Esophagus squamous epithelium (tissue), 5 donors: ENCODE results near the gene SETBP1. TPM values are rescaled to one million over a fixed set of nuclear protein-coding genes. Genes with fewer than 3 reads are reported as not detected.

Source experiments
- DNase-seq: peaks from one replicate; lab custom pipeline; 2025; lab: John Stamatoyannopoulos, UW
- H3K27ac ChIP-seq, 4 donors: fragments of 200-600 bp; sonication (generic); one replicate each; pipeline ENCODE4 v1.5.1; 2016 to 2019; ENCODE audit warnings: mild to moderate bottlenecking in 1 of 4
- H3K27me3 ChIP-seq, 4 donors: fragments of 200-600 bp; sonication (generic); 1 replicate in 3 of 4; 2 replicates in 1 of 4; pipeline versions ENCODE4 v1.5.1 to v1.6.0; 2017 to 2021; ENCODE audit warnings: antibody characterized with exemption in 1 of 4
- H3K36me3 ChIP-seq, 3 donors: fragments of 200-600 bp; sonication (generic); one replicate each; pipeline ENCODE4 v1.5.1; 2016 to 2019
- H3K4me1 ChIP-seq, 3 donors: fragments of 200-600 bp; sonication (generic); one replicate each; pipeline ENCODE4 v1.5.1; 2017 to 2019
- H3K4me3 ChIP-seq, 4 donors: fragments of 200-600 bp; sonication (generic); 1 replicate in 3 of 4; 2 replicates in 1 of 4; pipeline ENCODE4 v1.5.1; 2016 to 2019; ENCODE audit warnings: mild to moderate bottlenecking in 2 of 4, moderate library complexity in 1 of 4
- H3K9me3 ChIP-seq, 3 donors: fragments of 200-600 bp; sonication (generic); one replicate each; pipeline ENCODE4 v1.5.1; 2016 to 2019
- POLR2A ChIP-seq, 4 donors: fragments of 450-650 bp; IDR thresholded peaks; one replicate each; pipeline ENCODE4 v1.6.1; 2017; ENCODE audit warnings: antibody characterized with exemption in 4 of 4, mild to moderate bottlenecking in 4 of 4, moderate library complexity in 3 of 4
- WGBS, 2 donors: methylation state at CpG; one replicate each; pipeline ENCODE4 v1.1.5; 2018; 5-methylcytosine and 5-hydroxymethylcytosine counted together
- intact Hi-C: fragments of 100-400 bp; cut with DNase I; formaldehyde crosslinking; loops from one replicate; pipeline ENCODE4 v1.15.0; 2022
- total RNA-seq, 4 donors: library from RNA; depleted of rRNA; stranded (reverse); fragments of >200 nt; gene quantifications; one replicate each; pipeline ENCODE4 v1.1.0, GENCODE V29; 2016
- TF ChIP-seq, protein P1 (sequence below), 6 experiments: fragments of 450-650 bp in 4 of 6; fragments of 200-600 bp in 2 of 6; sonication (generic) in 2 of 6; IDR thresholded peaks; one replicate each; pipeline ENCODE4 v1.5.1; 2016 to 2019; ENCODE audit warnings: antibody characterized with exemption in 6 of 6, mild to moderate bottlenecking in 4 of 6, moderate library complexity in 4 of 6
- donor health status: DM: yes; HTN: yes; CAD: no.

SETBP1 gene
- total RNA-seq, 4 donors from 2014 or later: 2.6 to 18.5 (median 6.4) TPM

DNA sequence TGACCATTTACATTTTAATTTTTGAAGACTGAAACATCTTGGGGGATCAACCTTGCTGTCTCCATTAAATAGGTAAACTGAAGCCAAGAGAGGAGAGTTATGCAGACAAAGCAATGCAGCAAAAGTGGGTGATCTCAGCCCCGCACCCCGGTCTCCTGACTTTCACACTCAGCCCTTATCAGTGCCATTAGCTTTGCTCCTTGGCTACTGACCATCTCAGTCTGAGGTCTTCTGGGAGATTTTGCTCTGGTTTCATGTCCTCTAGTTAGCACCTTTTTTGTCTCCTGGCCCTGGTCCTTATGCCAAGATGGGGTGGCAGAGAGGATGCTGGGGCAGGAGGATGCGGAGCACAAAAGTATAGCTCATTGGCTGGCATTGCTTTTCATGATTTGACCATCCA is 61.4 kb downstream of the SETBP1 start:
- TF ChIP-seq POLR2A (IDR thresholded peaks at IDR 0.05): no peak
- TF ChIP-seq, protein P1, sequence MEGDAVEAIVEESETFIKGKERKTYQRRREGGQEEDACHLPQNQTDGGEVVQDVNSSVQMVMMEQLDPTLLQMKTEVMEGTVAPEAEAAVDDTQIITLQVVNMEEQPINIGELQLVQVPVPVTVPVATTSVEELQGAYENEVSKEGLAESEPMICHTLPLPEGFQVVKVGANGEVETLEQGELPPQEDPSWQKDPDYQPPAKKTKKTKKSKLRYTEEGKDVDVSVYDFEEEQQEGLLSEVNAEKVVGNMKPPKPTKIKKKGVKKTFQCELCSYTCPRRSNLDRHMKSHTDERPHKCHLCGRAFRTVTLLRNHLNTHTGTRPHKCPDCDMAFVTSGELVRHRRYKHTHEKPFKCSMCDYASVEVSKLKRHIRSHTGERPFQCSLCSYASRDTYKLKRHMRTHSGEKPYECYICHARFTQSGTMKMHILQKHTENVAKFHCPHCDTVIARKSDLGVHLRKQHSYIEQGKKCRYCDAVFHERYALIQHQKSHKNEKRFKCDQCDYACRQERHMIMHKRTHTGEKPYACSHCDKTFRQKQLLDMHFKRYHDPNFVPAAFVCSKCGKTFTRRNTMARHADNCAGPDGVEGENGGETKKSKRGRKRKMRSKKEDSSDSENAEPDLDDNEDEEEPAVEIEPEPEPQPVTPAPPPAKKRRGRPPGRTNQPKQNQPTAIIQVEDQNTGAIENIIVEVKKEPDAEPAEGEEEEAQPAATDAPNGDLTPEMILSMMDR (IDR thresholded peaks at IDR 0.05): no peak
- DNase-seq: no peak
- Histone ChIP-seq H3K4me1 (peaks cover 0 to 40% (median 22%) of the 10 kb centered on the region in 3 donors), H3K27ac (peak overlapping the region in 3 of 4 donors; percentile 53 to 77 (median 57)), H3K36me3 (no peaks in the 10 kb centered on the region), H3K9me3 (no peaks in the 10 kb centered on the region), H3K4me3 (no peak overlapping the region), H3K27me3 (no peaks in the 10 kb centered on the region)
- intact Hi-C loops: no loop called here
- WGBS, 2 donors: 86 to 97% methylated on average over 2 of the region's 3 CpGs

DNA sequence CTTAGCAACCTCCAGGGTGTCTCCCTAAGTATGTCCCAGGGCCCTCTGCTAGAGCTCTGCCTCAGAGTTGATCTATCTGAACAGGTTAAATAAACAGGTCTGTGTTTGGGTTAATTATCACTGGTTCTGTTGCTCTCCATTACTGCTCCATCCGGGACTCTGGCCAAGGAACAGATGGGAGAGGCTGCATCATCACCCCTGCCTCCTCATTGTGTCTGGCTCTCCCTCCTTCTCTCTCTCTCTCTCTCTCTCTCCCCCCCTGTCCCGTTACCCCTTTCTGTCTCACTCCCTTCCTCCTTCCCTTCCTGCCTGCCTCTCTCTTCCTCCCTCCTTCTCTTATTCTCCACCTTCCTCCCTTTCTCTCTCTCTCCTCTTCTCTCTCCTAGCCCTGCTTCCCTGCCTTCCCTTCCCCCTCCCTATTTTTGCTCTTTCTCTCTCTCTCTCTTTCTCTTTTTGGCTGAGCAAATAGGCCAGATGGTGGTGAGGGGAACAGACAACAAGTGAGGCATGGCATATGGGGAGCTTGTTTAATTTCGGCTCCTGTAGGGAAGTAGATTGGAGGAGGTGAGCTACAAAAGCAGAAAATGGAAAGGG is 62.1 kb downstream of the SETBP1 start:
- WGBS, 2 donors: 47 to 48% methylated on average over 3 of the region's 3 CpGs
- no peaks in the 10 kb centered on the region for H3K9me3 ChIP-seq
- peaks cover 0 to 43% (median 17%) of the 10 kb centered on the region in 3 donors for H3K4me1 ChIP-seq
- no peak for DNase-seq
- H3K36me3 ChIP-seq: no peaks in the 10 kb centered on the region
- peak overlapping the region in 3 of 4 donors; percentile 53 to 77 (median 57) for H3K27ac ChIP-seq
- H3K27me3 ChIP-seq: no peaks in the 10 kb centered on the region
- H3K4me3 ChIP-seq: no peak overlapping the region
- intact Hi-C loops: no loop called here
- TF ChIP-seq, protein P1 (IDR thresholded peaks at IDR 0.05): no peak
- TF ChIP-seq POLR2A (IDR thresholded peaks at IDR 0.05): no peak

DNA sequence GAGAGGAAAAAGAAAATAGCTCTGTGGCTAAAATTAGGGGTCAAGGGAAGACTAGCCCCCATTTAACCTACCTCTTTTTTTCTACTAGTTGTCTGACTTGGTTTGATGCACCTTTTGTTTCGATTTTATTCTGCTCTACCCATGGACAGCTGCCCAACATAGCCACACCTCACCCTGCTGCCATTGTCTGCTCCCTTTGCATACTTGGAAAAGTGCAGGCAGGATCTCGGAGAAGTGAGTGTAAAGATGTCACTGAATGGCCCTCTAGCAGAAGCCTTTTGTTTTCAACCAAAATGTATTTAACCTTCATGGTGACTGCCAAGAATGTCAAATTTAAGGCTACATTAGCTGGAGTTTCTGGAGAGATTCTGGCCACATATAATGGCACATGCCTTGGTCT is 62.9 kb downstream of the SETBP1 start:
- DNase-seq: no peak
- peaks cover 0 to 45% (median 17%) of the 10 kb centered on the region in 3 donors for H3K4me1 ChIP-seq
- no peaks in the 10 kb centered on the region for H3K9me3 ChIP-seq
- no peaks in the 10 kb centered on the region for H3K36me3 ChIP-seq
- 35 to 67% methylated on average over 2 of the region's 2 CpGs for WGBS, 2 donors
- peak overlapping the region in 3 of 4 donors; percentile 24 to 57 (median 53) for H3K27ac ChIP-seq
- no peak overlapping the region for H3K4me3 ChIP-seq
- intact Hi-C loops: no loop called here
- TF ChIP-seq, protein P1 (IDR thresholded peaks at IDR 0.05): no peak
- TF ChIP-seq POLR2A (IDR thresholded peaks at IDR 0.05): no peak
- no peaks in the 10 kb centered on the region for H3K27me3 ChIP-seq

DNA sequence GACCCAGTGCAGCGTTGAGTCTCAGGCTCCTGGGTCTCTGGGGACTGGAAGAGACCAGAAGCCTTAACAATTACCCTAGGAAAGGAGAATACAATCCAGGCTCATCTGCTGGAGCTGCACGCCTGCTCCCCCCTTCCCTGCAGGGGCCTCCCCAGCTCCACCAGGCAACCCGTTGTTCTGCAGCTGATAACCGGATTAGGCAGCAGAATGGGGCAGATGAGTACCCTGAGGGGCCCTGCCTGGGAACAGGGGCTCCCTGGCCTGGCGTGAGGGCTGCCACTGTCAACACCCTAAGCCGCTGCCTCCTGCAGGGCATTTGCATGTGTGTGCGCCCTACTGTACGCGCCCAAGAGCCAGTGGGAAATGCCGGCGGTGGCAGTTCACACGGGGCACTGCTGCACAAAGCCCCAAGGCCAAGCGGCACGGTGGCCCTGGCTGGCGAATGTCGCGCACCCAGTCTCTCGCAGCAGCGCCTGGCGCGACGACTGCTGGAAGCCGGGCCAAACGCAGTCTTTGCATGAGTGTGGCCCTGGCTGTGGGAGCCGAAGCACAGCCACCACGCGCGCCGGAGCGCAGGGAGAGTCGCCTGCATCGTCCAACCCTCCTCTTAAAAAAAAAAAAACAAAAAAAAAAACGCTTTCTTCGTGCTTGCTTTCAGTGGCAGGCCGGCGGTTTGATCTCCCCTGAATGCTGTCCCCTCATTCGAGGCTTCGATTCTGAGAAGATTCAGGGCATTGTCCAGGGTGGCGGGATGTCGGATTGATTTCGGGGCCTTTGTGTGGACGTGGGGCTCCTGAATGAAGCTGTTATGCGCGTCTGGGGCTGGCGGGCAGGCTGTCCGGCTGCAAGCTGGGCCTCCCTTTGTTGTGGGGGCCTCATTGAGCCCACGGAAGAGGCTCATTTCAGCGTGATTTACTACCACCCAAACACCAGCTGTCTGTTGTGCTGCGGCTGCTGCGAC is 63.8 kb downstream of the SETBP1 start:
- Histone ChIP-seq H3K27me3 (no peaks in the 10 kb centered on the region), H3K4me1 (peaks cover 0 to 45% (median 17%) of the 10 kb centered on the region in 3 donors), H3K36me3 (no peaks in the 10 kb centered on the region), H3K4me3 (no peak overlapping the region), H3K27ac (no peak overlapping the region), H3K9me3 (no peaks in the 10 kb centered on the region)
- DNase-seq: no peak
- intact Hi-C loops: no loop called here
- TF ChIP-seq, protein P1 (IDR thresholded peaks at IDR 0.05): no peak
- TF ChIP-seq POLR2A (IDR thresholded peaks at IDR 0.05): no peak
- 92% methylated on average over 31 to 37 of the region's 50 CpGs for WGBS, 2 donors

DNA sequence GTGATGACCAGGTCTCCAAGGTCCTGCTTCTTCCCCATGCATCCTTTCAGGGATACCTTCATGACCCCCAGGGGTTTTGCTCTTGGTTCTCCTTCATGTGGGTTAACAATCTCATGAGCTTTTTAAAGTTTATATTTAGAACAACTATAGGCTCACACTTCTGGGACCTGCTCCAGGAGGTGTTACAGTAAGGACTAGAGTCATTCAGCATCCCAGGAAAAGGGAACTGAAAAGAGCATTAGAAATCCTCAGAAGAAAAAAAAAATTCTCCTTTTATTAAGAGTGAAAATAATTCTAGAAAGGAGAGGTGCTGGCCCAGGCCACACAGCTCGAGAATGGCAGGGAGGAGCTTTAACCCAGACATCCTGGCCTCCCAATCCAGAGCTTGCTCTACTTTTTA is 66.5 kb downstream of the SETBP1 start:
- no peak for DNase-seq
- no peaks in the 10 kb centered on the region for H3K36me3 ChIP-seq
- no peaks in the 10 kb centered on the region for H3K27me3 ChIP-seq
- H3K4me3 ChIP-seq: no peak overlapping the region
- 54 to 68% methylated on average over 1 of the region's 1 CpG for WGBS, 2 donors
- intact Hi-C loops: no loop called here
- no peak overlapping the region for H3K27ac ChIP-seq
- H3K4me1 ChIP-seq: peaks cover 0 to 35% (median 9%) of the 10 kb centered on the region in 3 donors
- TF ChIP-seq, protein P1 (IDR thresholded peaks at IDR 0.05): no peak
- TF ChIP-seq POLR2A (IDR thresholded peaks at IDR 0.05): no peak
- H3K9me3 ChIP-seq: no peaks in the 10 kb centered on the region
